ENCODE measurements around the gene RFX4. TPM values are rescaled to one million over a fixed set of nuclear protein-coding genes. Genes with fewer than 3 reads are reported as not detected.

RFX4 gene
- total RNA-seq, 4 donors from 2014 or later: not detected

GRCh38 chr12:106783515-106783914 lies 200.7 kb downstream of the RFX4 start:
- H3K9me3 ChIP-seq: no peaks in the 10 kb centered on the region
- H3K36me3 ChIP-seq: peaks cover 0 to 9% (median 0%) of the 10 kb centered on the region in 4 donors
- H3K4me3 ChIP-seq: no peak overlapping the region
- no peak for DNase-seq
- 79 to 81% methylated on average over 5 of the region's 5 CpGs for WGBS, 2 donors (ENCODE audit: low coverage in 1 of 2)
- in situ Hi-C loops (cut with MboI; ENCODE audit: low pct_ligation_motif_present in 1 of 4, low pct_unique_long_range_greater_than_20kb in 1 of 4, low sequenced_read_pairs in 3 of 4): no loop called here
- H3K27me3 ChIP-seq: no peaks in the 10 kb centered on the region
- intact Hi-C loops (cut with DNase I; ENCODE audit: low total_unique reads): no loop called here
- peaks cover 0 to 10% (median 4%) of the 10 kb centered on the region in 4 donors for H3K4me1 ChIP-seq
- H3K27ac ChIP-seq: no peak overlapping the region
- no peak for TF ChIP-seq POLR2A (IDR thresholded peaks at IDR 0.05)

- in situ Hi-C loops (cut with MboI; ENCODE audit: low pct_ligation_motif_present in 1 of 4, low pct_unique_long_range_greater_than_20kb in 1 of 4, low sequenced_read_pairs in 3 of 4) (no loop called here), intact Hi-C loops (cut with DNase I; ENCODE audit: low total_unique reads) (no loop called here)
- Histone ChIP-seq H3K27me3 (no peaks in the 10 kb centered on the region), H3K4me1 (peaks cover 0 to 4% (median 0%) of the 10 kb centered on the region in 4 donors), H3K4me3 (no peak overlapping the region), H3K36me3 (peaks cover 0 to 8% (median 4%) of the 10 kb centered on the region in 4 donors), H3K27ac (no peak overlapping the region), H3K9me3 (no peaks in the 10 kb centered on the region)
- DNase-seq: no peak
- TF ChIP-seq POLR2A (IDR thresholded peaks at IDR 0.05) (no peak), CTCF (IDR thresholded peaks at IDR 0.05) (no peak), EP300 (IDR thresholded peaks at IDR 0.05; ENCODE audit: low read depth) (no peak), POLR2AphosphoS5 (IDR thresholded peaks at IDR 0.05) (no peak)
- WGBS, 2 donors (ENCODE audit: low coverage in 1 of 2): 67 to 68% methylated on average over 2 of the region's 2 CpGs
These were observed 207.2 kb downstream of the RFX4 start for GRCh38 chr12:106790020-106790419.

- Histone ChIP-seq H3K4me1 (peaks cover 0 to 4% (median 0%) of the 10 kb centered on the region in 4 donors), H3K9me3 (no peaks in the 10 kb centered on the region), H3K4me3 (no peak overlapping the region), H3K27me3 (no peaks in the 10 kb centered on the region), H3K27ac (no peak overlapping the region), H3K36me3 (peaks cover 0 to 7% (median 2%) of the 10 kb centered on the region in 4 donors)
- no peak for DNase-seq
- in situ Hi-C loops (cut with MboI; ENCODE audit: low pct_ligation_motif_present in 1 of 4, low pct_unique_long_range_greater_than_20kb in 1 of 4, low sequenced_read_pairs in 3 of 4): no loop called here
- TF ChIP-seq POLR2A (IDR thresholded peaks at IDR 0.05) (no peak), POLR2AphosphoS5 (IDR thresholded peaks at IDR 0.05) (no peak), CTCF (IDR thresholded peaks at IDR 0.05) (no peak), EP300 (IDR thresholded peaks at IDR 0.05; ENCODE audit: low read depth) (no peak)
- intact Hi-C loops (cut with DNase I; ENCODE audit: low total_unique reads): no loop called here
These were observed 208.7 kb downstream of the RFX4 start for GRCh38 chr12:106791531-106791930.

- peaks cover 0 to 4% (median 0%) of the 10 kb centered on the region in 4 donors for H3K4me1 ChIP-seq
- DNase-seq: no peak
- H3K9me3 ChIP-seq: no peaks in the 10 kb centered on the region
- H3K27me3 ChIP-seq: no peaks in the 10 kb centered on the region
- in situ Hi-C loops (cut with MboI; ENCODE audit: low pct_ligation_motif_present in 1 of 4, low pct_unique_long_range_greater_than_20kb in 1 of 4, low sequenced_read_pairs in 3 of 4) (no loop called here), intact Hi-C loops (cut with DNase I; ENCODE audit: low total_unique reads) (no loop called here)
- H3K27ac ChIP-seq: no peak overlapping the region
- 76 to 83% methylated on average over 1 of the region's 1 CpG for WGBS, 2 donors (ENCODE audit: low coverage in 1 of 2)
- no peak overlapping the region for H3K4me3 ChIP-seq
- TF ChIP-seq POLR2AphosphoS5 (IDR thresholded peaks at IDR 0.05): no peak
- no peak for TF ChIP-seq CTCF (IDR thresholded peaks at IDR 0.05)
- no peak for TF ChIP-seq POLR2A (IDR thresholded peaks at IDR 0.05)
- TF ChIP-seq EP300 (IDR thresholded peaks at IDR 0.05; ENCODE audit: low read depth): no peak
- peaks cover 0 to 7% (median 2%) of the 10 kb centered on the region in 4 donors for H3K36me3 ChIP-seq
These were observed 211.6 kb downstream of the RFX4 start for GRCh38 chr12:106794369-106794768.

GRCh38 chr12:106801167-106801708 lies 218.4 kb downstream of the RFX4 start:
- 40 to 41% methylated on average over 1 of the region's 1 CpG for WGBS, 2 donors (ENCODE audit: low coverage in 1 of 2)

More at GRCh38 chr12:106801167-106801708, 218.4 kb downstream of the RFX4 start:
- TF ChIP-seq POLR2AphosphoS5 (IDR thresholded peaks at IDR 0.05) (no peak), EP300 (IDR thresholded peaks at IDR 0.05; ENCODE audit: low read depth) (no peak), POLR2A (IDR thresholded peaks at IDR 0.05) (no peak), CTCF (IDR thresholded peaks at IDR 0.05) (no peak)
- Histone ChIP-seq H3K36me3 (peaks cover 0 to 9% (median 0%) of the 10 kb centered on the region in 4 donors), H3K27me3 (no peaks in the 10 kb centered on the region), H3K4me1 (peaks cover 0 to 10% (median 0%) of the 10 kb centered on the region in 4 donors), H3K4me3 (no peak overlapping the region), H3K9me3 (no peaks in the 10 kb centered on the region), H3K27ac (no peak overlapping the region)
- intact Hi-C loops (cut with DNase I; ENCODE audit: low total_unique reads) (no loop called here), in situ Hi-C loops (cut with MboI; ENCODE audit: low pct_ligation_motif_present in 1 of 4, low pct_unique_long_range_greater_than_20kb in 1 of 4, low sequenced_read_pairs in 3 of 4) (no loop called here)
- DNase-seq: no peak
